HEK293 (cell line): Measurements from ENCODE around the gene VPS54.

ENCODE experiments used
- CTCF ChIA-PET: fragments of 350-600 bp; formaldehyde crosslinking; extraction: SDS; loops from one replicate; lab custom pipeline; 2021; ENCODE audit warnings: antibody characterized with exemption; lab: Yijun Ruan, JAX
- POLR2A ChIA-PET: fragments of 300-600 bp; formaldehyde crosslinking; extraction: SDS; loops from one replicate; lab custom pipeline; 2020; ENCODE audit warnings: antibody characterized with exemption, inconsistent platforms; lab: Yijun Ruan, JAX
- H3K27ac ChIP-seq: fragments of 200-500 bp; sonication (Bioruptor generic); 2 replicates; pipeline ENCODE4 v1.5.1; 2014; ENCODE audit warnings: low read depth, low read length, control low read depth, inconsistent platforms; ENCODE audit errors: extremely low read depth
- H3K36me3 ChIP-seq, 2 experiments: fragments of 200-500 bp in 1 of 2; sonication (Bioruptor generic) in 1 of 2; 1 replicate in 1 of 2; 2 replicates in 1 of 2; pipeline ENCODE4 v1.5.1; 2014 to 2017; ENCODE audit warnings: inconsistent platforms in 2 of 2, low read length in 2 of 2; ENCODE audit not compliant: control insufficient read depth in 2 of 2, insufficient read depth in 1 of 2
- H3K4me1 ChIP-seq: fragments of 200-500 bp; sonication (Bioruptor generic); 2 replicates; pipeline ENCODE4 v1.5.1; 2014; ENCODE audit warnings: mild to moderate bottlenecking, low read length, inconsistent platforms; ENCODE audit not compliant: control insufficient read depth, insufficient read depth
- H3K4me3 ChIP-seq: 2 replicates; pipeline ENCODE4 v1.5.1; 2011; ENCODE audit warnings: low read depth, mild to moderate bottlenecking, control low read depth, low read length, moderate library complexity
- H3K9me3 ChIP-seq: fragments of 200-500 bp; sonication (Bioruptor generic); 2 replicates; pipeline ENCODE4 v1.5.1; 2014; ENCODE audit warnings: low read depth, low read length, inconsistent platforms; ENCODE audit not compliant: control insufficient read depth, insufficient read depth
- BCL11B ChIP-seq: fragments of 450-650 bp; formaldehyde crosslinking; IDR thresholded peaks from 2 replicates; pipeline ENCODE4 v1.5.1; 2016; ENCODE audit warnings: low read depth, missing biosample characterization, missing genetic modification characterization
- CTCF ChIP-seq: fragments of 450-650 bp; formaldehyde crosslinking; IDR thresholded peaks from 2 replicates; pipeline ENCODE4 v1.5.1; 2016; ENCODE audit warnings: missing biosample characterization, missing genetic modification characterization
- FEZF1 ChIP-seq: fragments of 450-650 bp; formaldehyde crosslinking; IDR thresholded peaks from 2 replicates; pipeline ENCODE4 v1.5.1; 2016; ENCODE audit warnings: missing biosample characterization, missing genetic modification characterization
- HOXA7 ChIP-seq: sonication (generic); formaldehyde crosslinking; IDR thresholded peaks from 2 replicates; pipeline ENCODE4 v1.8.1; 2022; ENCODE audit warnings: missing genetic modification reagents, borderline replicate concordance
- HOXC10 ChIP-seq: sonication (generic); formaldehyde crosslinking; IDR thresholded peaks from 2 replicates; pipeline ENCODE4 v1.8.1; 2023; ENCODE audit warnings: mild to moderate bottlenecking, missing genetic modification reagents
- HOXD13 ChIP-seq: sonication (generic); formaldehyde crosslinking; IDR thresholded peaks from 2 replicates; pipeline ENCODE4 v1.8.0; 2022; ENCODE audit warnings: missing genetic modification reagents, borderline replicate concordance
- KLF16 ChIP-seq: fragments of 450-650 bp; formaldehyde crosslinking; IDR thresholded peaks from 2 replicates; pipeline ENCODE4 v1.5.1; 2017; ENCODE audit warnings: missing biosample characterization, missing genetic modification characterization
- KLF17 ChIP-seq: fragments of 450-650 bp; formaldehyde crosslinking; IDR thresholded peaks from 2 replicates; pipeline ENCODE4 v1.5.1; 2016; ENCODE audit warnings: missing biosample characterization, missing genetic modification characterization
- TCF7L2 ChIP-seq: IDR thresholded peaks from 2 replicates; pipeline ENCODE4 v1.6.1; 2011; ENCODE audit warnings: low read depth, mild to moderate bottlenecking, inconsistent platforms, low read length, moderate library complexity, borderline replicate concordance
- WT1 ChIP-seq: fragments of 450-650 bp; formaldehyde crosslinking; IDR thresholded peaks from 2 replicates; pipeline ENCODE4 v1.5.1; 2016; ENCODE audit warnings: missing biosample characterization, missing genetic modification characterization
- ZBTB17 ChIP-seq: fragments of 450-650 bp; formaldehyde crosslinking; IDR thresholded peaks from 2 replicates; pipeline ENCODE4 v1.5.1; 2016; ENCODE audit warnings: missing biosample characterization, missing genetic modification characterization
- ZBTB20 ChIP-seq: fragments of 450-650 bp; formaldehyde crosslinking; IDR thresholded peaks from 2 replicates; pipeline ENCODE4 v1.5.1; 2016; ENCODE audit warnings: missing biosample characterization, missing genetic modification characterization
- ZBTB49 ChIP-seq: fragments of 450-650 bp; formaldehyde crosslinking; IDR thresholded peaks from 2 replicates; pipeline ENCODE4 v1.5.1; 2016; ENCODE audit warnings: missing biosample characterization, missing genetic modification characterization, low read depth
- ZBTB6 ChIP-seq: fragments of 450-650 bp; formaldehyde crosslinking; IDR thresholded peaks from 2 replicates; pipeline ENCODE4 v1.5.1; 2017; ENCODE audit warnings: missing biosample characterization, missing genetic modification characterization
- ZBTB8A ChIP-seq: fragments of 450-650 bp; formaldehyde crosslinking; IDR thresholded peaks from 2 replicates; pipeline ENCODE4 v1.5.1; 2016; ENCODE audit warnings: missing biosample characterization, missing genetic modification characterization
- ZNF19 ChIP-seq: fragments of 450-650 bp; formaldehyde crosslinking; IDR thresholded peaks from 2 replicates; pipeline ENCODE4; 2016; ENCODE audit warnings: missing biosample characterization, missing genetic modification characterization, low read depth
- ZNF223 ChIP-seq: fragments of 450-650 bp; formaldehyde crosslinking; IDR thresholded peaks from 2 replicates; pipeline ENCODE4 v1.5.1; 2016; ENCODE audit warnings: missing biosample characterization, missing genetic modification characterization
- ZNF302 ChIP-seq: fragments of 450-650 bp; formaldehyde crosslinking; IDR thresholded peaks from 2 replicates; pipeline ENCODE4 v1.5.1; 2016; ENCODE audit warnings: missing biosample characterization, missing genetic modification characterization, low read depth
- ZNF335 ChIP-seq: fragments of 450-650 bp; formaldehyde crosslinking; conservative IDR thresholded peaks from 2 replicates; pipeline ENCODE4 v1.5.1; 2016; ENCODE audit warnings: missing biosample characterization, missing genetic modification characterization
- ZNF341 ChIP-seq: fragments of 450-650 bp; formaldehyde crosslinking; IDR thresholded peaks from 2 replicates; pipeline ENCODE4; 2016; ENCODE audit warnings: low read depth, missing biosample characterization, missing genetic modification characterization
- ZNF404 ChIP-seq: fragments of 450-650 bp; formaldehyde crosslinking; IDR thresholded peaks from 2 replicates; pipeline ENCODE4 v1.5.1; 2017; ENCODE audit warnings: missing biosample characterization, missing genetic modification characterization
- ZNF423 ChIP-seq: fragments of 450-650 bp; formaldehyde crosslinking; IDR thresholded peaks from 2 replicates; pipeline ENCODE4 v1.5.1; 2016; ENCODE audit warnings: missing biosample characterization, missing genetic modification characterization
- ZNF521 ChIP-seq: fragments of 450-650 bp; formaldehyde crosslinking; IDR thresholded peaks from 2 replicates; pipeline ENCODE4 v1.5.1; 2017; ENCODE audit warnings: missing biosample characterization, mild to moderate bottlenecking, missing genetic modification characterization
- ZNF558 ChIP-seq: fragments of 450-650 bp; formaldehyde crosslinking; IDR thresholded peaks from 2 replicates; pipeline ENCODE4 v1.5.1; 2016; ENCODE audit warnings: missing biosample characterization, missing genetic modification characterization
- ZNF692 ChIP-seq: fragments of 450-650 bp; formaldehyde crosslinking; IDR thresholded peaks from 2 replicates; pipeline ENCODE4 v1.5.1; 2016; ENCODE audit warnings: missing biosample characterization, missing genetic modification characterization
- ZNF747 ChIP-seq: fragments of 450-650 bp; formaldehyde crosslinking; IDR thresholded peaks from 2 replicates; pipeline ENCODE4 v1.5.1; 2016; ENCODE audit warnings: missing biosample characterization, missing genetic modification characterization
- ZNF791 ChIP-seq: fragments of 450-650 bp; formaldehyde crosslinking; IDR thresholded peaks from 2 replicates; pipeline ENCODE4 v1.5.1; 2016; ENCODE audit warnings: missing biosample characterization, missing genetic modification characterization
- ZNF843 ChIP-seq: fragments of 450-650 bp; formaldehyde crosslinking; IDR thresholded peaks from 2 replicates; pipeline ENCODE4 v1.5.1; 2016; ENCODE audit warnings: missing biosample characterization, missing genetic modification characterization
- ZSCAN5A ChIP-seq: fragments of 450-650 bp; formaldehyde crosslinking; IDR thresholded peaks from 2 replicates; pipeline ENCODE4 v1.5.1; 2016; ENCODE audit warnings: missing biosample characterization, missing genetic modification characterization

The VPS54 gene

GRCh38 chr2:64019083-64019974 lies at the start of gene VPS54:
VPS54 (minus strand) TSS chr2:64019428; CDS start chr2:63983999, 35,429 bp downstream.
- H3K9me3 ChIP-seq, result no peaks in the 10 kb centered on the region
- peaks cover 3% of the 10 kb centered on the region for H3K4me1 ChIP-seq
- H3K36me3 ChIP-seq, result no peaks in the 10 kb centered on the region
- POLR2A ChIA-PET, result interaction anchor here (0.7 kb wide), 1 partner anchor 121 kb away, joined by 4 read pairs; no protein-coding TSS in a partner anchor
- peak within 1 kb of the TSS; percentile 75 for H3K4me3 ChIP-seq
- H3K27ac ChIP-seq, result peak within 1 kb of the TSS; percentile 97
- CTCF ChIA-PET, result no interaction called here
- TF ChIP-seq ZNF223 (tag by site-specific recombination) (no peak), ZNF404 (no peak), ZBTB8A (tag by site-specific recombination) (peak; percentile 74), ZNF423 (tag by site-specific recombination) (no peak), ZNF747 (tag by site-specific recombination) (no peak), ZNF558 (tag by site-specific recombination) (no peak), ZNF692 (tag by site-specific recombination) (peak; percentile 41), ZNF521 (tag by site-specific recombination) (no peak), ZNF341 (tag by site-specific recombination) (peak; percentile 87), ZBTB20 (tag by site-specific recombination) (peak; percentile 72), KLF16 (tag by site-specific recombination) (peak; percentile 67), TCF7L2 (no peak), ZNF335 (tag by site-specific recombination) (peak; percentile 79), HOXC10 (CRISPR knock-in tag) (no peak), ZSCAN5A (tag by site-specific recombination) (no peak), ZBTB6 (tag by site-specific recombination) (no peak), HOXA7 (CRISPR knock-in tag) (no peak), WT1 (tag by site-specific recombination) (no peak), CTCF (tag by site-specific recombination) (peak; percentile 54; the same call in 1 of the 2 replicates), HOXD13 (CRISPR knock-in tag) (no peak), ZNF19 (tag by site-specific recombination) (no peak), ZBTB17 (peak; percentile 40), ZNF302 (tag by site-specific recombination) (no peak), ZNF791 (tag by site-specific recombination) (no peak), ZBTB49 (no peak), BCL11B (peak; percentile 72; the same call in 1 of the 2 replicates), KLF17 (tag by site-specific recombination) (no peak), FEZF1 (tag by site-specific recombination) (no peak), ZNF843 (tag by site-specific recombination) (no peak)
